HEK293 (cell line): ENCODE measurements around the gene SPARC.

ENCODE experiments used
- CTCF ChIA-PET: fragments of 350-600 bp; formaldehyde crosslinking; extraction: SDS; loops from one replicate; lab custom pipeline; 2021; ENCODE audit warnings: antibody characterized with exemption; lab: Yijun Ruan, JAX
- POLR2A ChIA-PET: fragments of 300-600 bp; formaldehyde crosslinking; extraction: SDS; loops from one replicate; lab custom pipeline; 2020; ENCODE audit warnings: antibody characterized with exemption, inconsistent platforms; lab: Yijun Ruan, JAX
- H3K27ac ChIP-seq: fragments of 200-500 bp; sonication (Bioruptor generic); 2 replicates; pipeline ENCODE4 v1.5.1; 2014; ENCODE audit warnings: low read depth, low read length, control low read depth, inconsistent platforms; ENCODE audit errors: extremely low read depth
- H3K36me3 ChIP-seq, 2 experiments: fragments of 200-500 bp in 1 of 2; sonication (Bioruptor generic) in 1 of 2; 1 replicate in 1 of 2; 2 replicates in 1 of 2; pipeline ENCODE4 v1.5.1; 2014 to 2017; ENCODE audit warnings: inconsistent platforms in 2 of 2, low read length in 2 of 2; ENCODE audit not compliant: control insufficient read depth in 2 of 2, insufficient read depth in 1 of 2
- H3K4me1 ChIP-seq: fragments of 200-500 bp; sonication (Bioruptor generic); 2 replicates; pipeline ENCODE4 v1.5.1; 2014; ENCODE audit warnings: mild to moderate bottlenecking, low read length, inconsistent platforms; ENCODE audit not compliant: control insufficient read depth, insufficient read depth
- H3K4me3 ChIP-seq: 2 replicates; pipeline ENCODE4 v1.5.1; 2011; ENCODE audit warnings: low read depth, mild to moderate bottlenecking, control low read depth, low read length, moderate library complexity
- H3K9me3 ChIP-seq: fragments of 200-500 bp; sonication (Bioruptor generic); 2 replicates; pipeline ENCODE4 v1.5.1; 2014; ENCODE audit warnings: low read depth, low read length, inconsistent platforms; ENCODE audit not compliant: control insufficient read depth, insufficient read depth
- AEBP2 ChIP-seq: fragments of 450-650 bp; formaldehyde crosslinking; IDR thresholded peaks from 2 replicates; pipeline ENCODE4 v1.5.1; 2016; ENCODE audit warnings: missing biosample characterization, missing genetic modification characterization, borderline replicate concordance
- BCL11A ChIP-seq: fragments of 450-650 bp; formaldehyde crosslinking; IDR thresholded peaks from 2 replicates; pipeline ENCODE4 v1.5.1; 2016; ENCODE audit warnings: low read depth, missing biosample characterization, missing genetic modification characterization
- KLF17 ChIP-seq: fragments of 450-650 bp; formaldehyde crosslinking; IDR thresholded peaks from 2 replicates; pipeline ENCODE4 v1.5.1; 2016; ENCODE audit warnings: missing biosample characterization, missing genetic modification characterization
- PRDM4 ChIP-seq: fragments of 450-650 bp; formaldehyde crosslinking; IDR thresholded peaks from 2 replicates; pipeline ENCODE4 v1.5.1; 2017; ENCODE audit warnings: missing biosample characterization, missing genetic modification characterization
- RBAK ChIP-seq: fragments of 450-650 bp; formaldehyde crosslinking; IDR thresholded peaks from 2 replicates; pipeline ENCODE4 v1.5.1; 2016; ENCODE audit warnings: missing biosample characterization, missing genetic modification characterization
- TSHZ1 ChIP-seq: fragments of 450-650 bp; formaldehyde crosslinking; IDR thresholded peaks from 2 replicates; pipeline ENCODE4 v1.5.1; 2016; ENCODE audit warnings: missing biosample characterization, missing genetic modification characterization, borderline replicate concordance
- WT1 ChIP-seq: fragments of 450-650 bp; formaldehyde crosslinking; IDR thresholded peaks from 2 replicates; pipeline ENCODE4 v1.5.1; 2016; ENCODE audit warnings: missing biosample characterization, missing genetic modification characterization
- ZBTB6 ChIP-seq: fragments of 450-650 bp; formaldehyde crosslinking; IDR thresholded peaks from 2 replicates; pipeline ENCODE4 v1.5.1; 2017; ENCODE audit warnings: missing biosample characterization, missing genetic modification characterization
- ZFP3 ChIP-seq: fragments of 450-650 bp; formaldehyde crosslinking; IDR thresholded peaks from 2 replicates; pipeline ENCODE4 v1.5.1; 2016; ENCODE audit warnings: low read depth, missing biosample characterization, missing genetic modification characterization
- ZNF155 ChIP-seq: fragments of 450-650 bp; formaldehyde crosslinking; IDR thresholded peaks from 2 replicates; pipeline ENCODE4 v1.5.1; 2016; ENCODE audit warnings: missing biosample characterization, missing genetic modification characterization
- ZNF223 ChIP-seq: fragments of 450-650 bp; formaldehyde crosslinking; IDR thresholded peaks from 2 replicates; pipeline ENCODE4 v1.5.1; 2016; ENCODE audit warnings: missing biosample characterization, missing genetic modification characterization
- ZNF501 ChIP-seq: fragments of 450-650 bp; formaldehyde crosslinking; IDR thresholded peaks from 2 replicates; pipeline ENCODE4 v1.5.1; 2016; ENCODE audit warnings: missing biosample characterization, missing genetic modification characterization
- ZNF549 ChIP-seq: fragments of 450-650 bp; IDR thresholded peaks from 2 replicates; pipeline ENCODE4 v1.5.1; 2018; ENCODE audit warnings: missing biosample characterization, missing genetic modification characterization, mild to moderate bottlenecking, inconsistent platforms, moderate library complexity
- ZNF621 ChIP-seq: fragments of 450-650 bp; formaldehyde crosslinking; IDR thresholded peaks from 2 replicates; pipeline ENCODE4 v1.5.1; 2017; ENCODE audit warnings: missing biosample characterization, missing genetic modification characterization
- ZNF629 ChIP-seq: fragments of 450-650 bp; formaldehyde crosslinking; IDR thresholded peaks from 2 replicates; pipeline ENCODE4 v1.5.1; 2017; ENCODE audit warnings: missing biosample characterization, missing genetic modification characterization
- ZNF639 ChIP-seq: fragments of 450-650 bp; formaldehyde crosslinking; IDR thresholded peaks from 2 replicates; pipeline ENCODE4 v1.5.1; 2016; ENCODE audit warnings: missing biosample characterization, missing genetic modification characterization
- ZNF707 ChIP-seq: fragments of 450-650 bp; formaldehyde crosslinking; IDR thresholded peaks from 2 replicates; pipeline ENCODE4 v1.5.1; 2016; ENCODE audit warnings: missing biosample characterization, missing genetic modification characterization

SPARC gene

GRCh38 chr5:151637676-151638075 lies 49.0 kb downstream of the SPARC start (continued):
- TF ChIP-seq ZBTB6 (tag by site-specific recombination), result no peak
- TF ChIP-seq ZNF549 (tag by site-specific recombination), result no peak

GRCh38 chr5:151633892-151634291 lies 52.8 kb downstream of the SPARC start:
- TF ChIP-seq AEBP2 (tag by site-specific recombination) (no peak), ZFP3 (tag by site-specific recombination) (no peak), ZNF223 (tag by site-specific recombination) (no peak), RBAK (tag by site-specific recombination) (no peak)
- Histone ChIP-seq H3K9me3 (no peaks in the 10 kb centered on the region), H3K36me3 (no peaks in the 10 kb centered on the region), H3K27ac (no peak overlapping the region), H3K4me3 (no peak overlapping the region), H3K4me1 (no peaks in the 10 kb centered on the region)
- ChIA-PET POLR2A (no interaction called here), CTCF (interaction anchor here (0.8 kb wide), 1 partner anchor 25 kb away, joined by 3 read pairs; no protein-coding TSS in a partner anchor)

GRCh38 chr5:151632941-151633340 lies 53.8 kb downstream of the SPARC start:
- Histone ChIP-seq H3K36me3 (no peaks in the 10 kb centered on the region), H3K9me3 (no peaks in the 10 kb centered on the region), H3K4me1 (no peaks in the 10 kb centered on the region), H3K4me3 (no peak overlapping the region), H3K27ac (no peak overlapping the region)
- TF ChIP-seq ZNF501 (tag by site-specific recombination) (no peak), ZNF707 (tag by site-specific recombination) (no peak), ZNF621 (tag by site-specific recombination) (no peak), ZNF639 (tag by site-specific recombination) (no peak), KLF17 (tag by site-specific recombination) (no peak), TSHZ1 (tag by site-specific recombination) (no peak), ZNF155 (tag by site-specific recombination) (no peak), WT1 (no peak), PRDM4 (no peak), BCL11A (tag by site-specific recombination) (no peak), ZNF629 (no peak)
- ChIA-PET POLR2A (no interaction called here), CTCF (interaction anchor here (0.8 to 2.6 kb wide), 2 partner anchors 19 to 26 kb away, joined by 3 to 8 read pairs; no protein-coding TSS in a partner anchor)
